GM13977 (cell line): ENCODE measurements around the gene SRSF6.
A peak's percentile ranks its signal among the peaks of the same experiment; 100 is the strongest.
"Not testable (repeated sequence)": the region's sequence is repeated elsewhere in the genome, so short reads cannot be mapped to it uniquely, and the experiment has no call there.

Experiments used
- DNase-seq: peaks from one replicate; pipeline ENCODE4 v3.0.0; 2012; ENCODE audit warnings: low spot score
- in situ Hi-C: fragments of 300-500 bp; cut with MboI; formaldehyde crosslinking; loops from one replicate; pipeline ENCODE4 v1.12.0; 2022; ENCODE audit warnings: low sequenced_read_pairs, low pct_unique_long_range_greater_than_20kb, mixed read lengths, inconsistent platforms; ENCODE audit not compliant: unreplicated experiment
- TF ChIP-seq, protein P1 (sequence below): IDR thresholded peaks from 2 replicates; pipeline ENCODE4 v1.5.1; 2012; ENCODE audit warnings: mild to moderate bottlenecking, control low read depth; ENCODE audit not compliant: insufficient read depth; ENCODE audit errors: extremely low read depth, missing control alignments

The SRSF6 gene

DNA sequence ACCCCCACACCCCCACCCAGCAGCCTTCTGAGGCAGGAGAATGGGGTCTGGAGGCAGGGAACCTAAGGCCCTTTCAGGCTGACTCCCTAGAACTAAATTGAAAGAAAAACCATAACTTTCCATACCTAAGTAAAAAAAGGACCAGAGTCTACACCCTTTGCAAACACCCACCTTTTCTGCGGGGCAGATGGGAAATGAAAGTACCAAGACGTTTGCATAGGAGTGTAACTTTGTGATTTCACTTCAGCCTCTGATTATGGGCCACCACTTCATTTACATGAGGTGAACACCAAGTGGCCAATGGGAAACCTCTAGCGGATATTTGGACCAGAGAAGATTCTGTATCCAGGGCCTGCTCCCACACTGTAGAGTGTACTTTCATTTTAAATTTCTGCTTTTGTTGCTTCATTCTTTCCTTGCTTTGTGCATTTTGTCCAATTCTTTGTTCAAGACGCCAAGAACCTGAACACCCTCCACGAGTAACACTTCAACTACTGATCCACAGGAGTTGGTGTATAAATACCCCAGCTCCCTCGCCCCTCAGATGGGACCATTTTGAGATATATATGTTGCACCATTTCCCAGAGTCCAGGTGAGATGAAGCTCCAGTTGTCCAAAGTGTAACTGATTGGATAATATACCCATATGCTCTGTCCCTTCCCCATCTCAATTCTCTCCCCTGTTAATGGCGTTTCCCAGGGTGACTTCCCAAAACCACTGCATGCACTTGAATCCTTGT lies 18.9 kb upstream of the SRSF6 start:
- peak; percentile 49 for DNase-seq
- TF ChIP-seq, protein P1, sequence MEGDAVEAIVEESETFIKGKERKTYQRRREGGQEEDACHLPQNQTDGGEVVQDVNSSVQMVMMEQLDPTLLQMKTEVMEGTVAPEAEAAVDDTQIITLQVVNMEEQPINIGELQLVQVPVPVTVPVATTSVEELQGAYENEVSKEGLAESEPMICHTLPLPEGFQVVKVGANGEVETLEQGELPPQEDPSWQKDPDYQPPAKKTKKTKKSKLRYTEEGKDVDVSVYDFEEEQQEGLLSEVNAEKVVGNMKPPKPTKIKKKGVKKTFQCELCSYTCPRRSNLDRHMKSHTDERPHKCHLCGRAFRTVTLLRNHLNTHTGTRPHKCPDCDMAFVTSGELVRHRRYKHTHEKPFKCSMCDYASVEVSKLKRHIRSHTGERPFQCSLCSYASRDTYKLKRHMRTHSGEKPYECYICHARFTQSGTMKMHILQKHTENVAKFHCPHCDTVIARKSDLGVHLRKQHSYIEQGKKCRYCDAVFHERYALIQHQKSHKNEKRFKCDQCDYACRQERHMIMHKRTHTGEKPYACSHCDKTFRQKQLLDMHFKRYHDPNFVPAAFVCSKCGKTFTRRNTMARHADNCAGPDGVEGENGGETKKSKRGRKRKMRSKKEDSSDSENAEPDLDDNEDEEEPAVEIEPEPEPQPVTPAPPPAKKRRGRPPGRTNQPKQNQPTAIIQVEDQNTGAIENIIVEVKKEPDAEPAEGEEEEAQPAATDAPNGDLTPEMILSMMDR: no peak
- in situ Hi-C loops: no loop called here

DNA sequence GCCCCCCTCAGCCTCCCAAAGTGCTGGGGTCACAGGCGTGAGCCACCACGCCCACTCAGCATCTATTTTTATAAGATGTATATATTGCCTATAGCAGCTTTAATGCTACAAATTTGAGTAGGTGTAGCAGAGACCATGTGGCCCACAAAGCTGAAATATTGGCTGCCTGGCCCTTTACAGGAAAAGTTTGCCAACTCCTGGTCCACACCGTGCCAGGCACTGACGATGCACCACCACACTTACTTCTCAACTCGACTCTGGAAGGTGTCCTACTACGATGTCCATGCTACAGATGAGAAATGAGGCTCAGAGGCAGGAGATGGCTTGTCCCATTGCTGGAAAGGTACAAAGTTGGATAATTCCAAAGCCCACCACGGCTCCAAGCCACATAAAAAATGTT lies 17.2 kb upstream of the SRSF6 start:
- TF ChIP-seq, protein P1: no peak
- in situ Hi-C loops: loop anchor here (10.0 kb wide), 1 partner anchor 654 kb away; no protein-coding TSS in a partner anchor
- DNase-seq: no peak

DNA sequence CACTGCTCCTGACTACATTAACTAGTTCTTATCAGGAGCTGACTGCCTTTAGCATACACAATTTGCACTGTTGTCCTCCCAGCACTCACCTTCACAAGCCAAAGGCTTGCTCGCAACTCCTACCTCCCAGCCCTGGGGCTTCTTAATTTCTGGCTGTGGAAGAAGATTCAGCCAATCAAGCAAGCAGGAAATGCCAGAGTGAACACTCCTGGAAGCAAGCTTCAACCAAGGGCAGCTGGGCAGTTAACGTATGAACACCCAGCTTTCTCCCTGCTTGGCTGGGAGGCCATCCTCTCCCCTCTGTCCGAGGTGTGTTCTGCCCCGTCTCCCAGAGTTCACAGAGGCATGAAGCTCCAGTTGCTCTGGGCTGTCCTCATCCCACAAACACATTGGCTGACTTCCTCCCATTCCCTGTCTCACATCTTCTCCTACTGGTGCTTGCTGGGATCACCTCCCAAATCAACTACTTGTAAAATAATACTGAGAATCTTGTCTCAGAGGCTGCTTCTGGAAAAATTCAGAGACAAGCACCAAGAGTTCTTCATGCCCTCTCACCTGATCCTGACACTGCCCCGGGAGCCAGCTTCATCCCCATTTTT lies 15.3 kb upstream of the SRSF6 start:
- TF ChIP-seq, protein P1: no peak
- no peak for DNase-seq
- in situ Hi-C loops: loop anchor here (10.0 kb wide), 1 partner anchor 652 kb away; no protein-coding TSS in a partner anchor

DNA sequence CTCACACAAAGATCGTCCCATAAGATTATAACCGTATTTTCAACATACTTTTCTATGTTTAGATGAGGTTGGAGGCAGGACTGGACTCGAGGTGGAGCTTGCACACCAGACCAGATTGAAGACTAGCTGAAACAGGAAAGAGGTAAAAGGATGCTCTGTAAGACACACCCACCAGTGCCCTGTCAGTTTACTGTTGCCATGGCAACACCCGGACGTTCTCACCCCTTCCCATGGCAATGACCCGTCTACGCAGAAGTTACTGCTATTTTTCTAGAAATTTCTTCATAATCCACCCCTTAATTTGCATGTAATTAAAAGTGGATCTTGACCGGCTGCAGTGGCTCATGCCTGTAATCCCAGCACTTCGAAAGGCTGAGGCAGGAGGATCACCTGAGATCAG lies 13.6 kb upstream of the SRSF6 start:
- TF ChIP-seq, protein P1: no peak
- no peak for DNase-seq
- in situ Hi-C loops: loop anchor here (10.0 kb wide), 1 partner anchor 651 kb away; no protein-coding TSS in a partner anchor

DNA sequence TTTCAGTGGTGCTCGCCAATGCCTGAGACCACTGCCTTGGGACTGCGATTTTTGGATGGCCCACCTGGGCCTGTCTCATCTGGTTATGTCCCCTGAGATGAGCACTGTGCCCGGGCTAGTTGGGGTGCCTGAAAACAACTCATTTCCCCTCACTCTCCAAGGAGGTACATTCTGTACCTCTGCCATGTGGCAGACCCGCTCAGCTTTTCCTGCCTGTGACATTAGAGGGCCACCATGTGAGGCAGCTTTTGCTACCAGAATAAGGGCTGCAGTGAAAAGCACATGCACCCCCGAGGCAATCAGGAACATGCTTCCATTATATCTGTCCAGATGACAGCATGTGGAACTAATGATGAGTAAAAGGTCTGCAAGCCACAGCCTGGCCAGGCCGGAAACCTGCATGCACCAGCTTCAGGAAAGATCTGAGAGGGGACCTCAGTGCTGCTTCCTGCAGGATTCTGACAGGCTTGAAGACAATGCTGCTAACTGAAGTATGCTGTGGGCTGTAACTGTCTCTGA lies 11.3 kb upstream of the SRSF6 start:
- DNase-seq: no peak
- TF ChIP-seq, protein P1: no peak

DNA sequence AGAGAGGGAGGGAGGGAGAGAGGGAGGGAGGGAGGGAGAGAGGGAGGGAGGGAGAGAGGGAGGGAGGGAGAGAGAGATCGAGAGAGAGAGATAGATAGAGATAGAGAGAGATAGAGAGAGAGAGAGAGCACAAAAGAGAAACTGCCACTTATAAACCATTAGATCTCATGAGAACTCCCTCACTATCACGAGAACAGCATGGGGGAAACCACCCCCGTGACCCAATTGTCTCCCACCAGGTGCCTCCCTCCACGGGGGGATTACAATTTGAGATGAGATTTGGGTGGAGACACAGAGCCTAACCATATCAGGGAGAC lies 9.3 kb upstream of the SRSF6 start:
- in situ Hi-C loops: loop anchor here (10.0 kb wide), 1 partner anchor 646 kb away; no protein-coding TSS in a partner anchor

More for the DNA sequence above, 11.3 kb upstream of the SRSF6 start:
- in situ Hi-C loops: loop anchor here (10.0 kb wide), 1 partner anchor 648 kb away; no protein-coding TSS in a partner anchor

More for the DNA sequence above, 9.3 kb upstream of the SRSF6 start:
- not testable (repeated sequence) for DNase-seq
